HCT116 (cell line): ENCODE results near the gene DTNBP1. TPM values are rescaled to one million over a fixed set of nuclear protein-coding genes. Genes with fewer than 3 reads are reported as not detected.

ENCODE experiments used
- ATAC-seq: fragments of 200-7000 bp; cut with Tn5 transposase; 2 replicates; pipeline ENCODE4 v1.9.1; 2020; ENCODE audit warnings: mild to moderate bottlenecking, moderate library complexity
- BruUV-seq: library from RNA; stranded (reverse); fragments of 400-500 nt; replicated peaks from 2 replicates; lab custom pipeline; 2021; lab: Mats Ljungman, UMichigan
- CTCF ChIA-PET: fragments of 300-600 bp; sonication (Branson Sonifier 250); formaldehyde crosslinking; loops from one replicate; lab custom pipeline; 2021; ENCODE audit warnings: antibody characterized with exemption; lab: Charles Lee
- POLR2A ChIA-PET: fragments of 300-600, 350-600 bp; sonication (Branson Sonifier 250); formaldehyde crosslinking; loops from one replicate; lab custom pipeline; 2021; ENCODE audit warnings: antibody characterized with exemption; lab: Charles Lee
- RAD21 ChIA-PET, 2 experiments: fragments of 300-600 bp; sonication (Branson Sonifier 250); formaldehyde crosslinking; loops; one replicate each; lab custom pipeline; 2023; ENCODE audit warnings: low total read pairs in 2 of 2; ENCODE audit not compliant: uncharacterized antibody in 2 of 2, unreplicated experiment in 2 of 2, low non-redundant PET in 1 of 2; lab: Charles Lee
- DNase-seq: peaks from one replicate; pipeline ENCODE4 v3.0.0-alpha.2; 2010; ENCODE audit warnings: low read depth, low spot score
- H2AFZ ChIP-seq: fragments of 200-600 bp; shearing (Covaris generic), sonication (generic); 2 replicates; pipeline ENCODE4 v1.6.1; 2017; ENCODE audit warnings: low read depth, mixed run types, mixed read lengths, antibody characterized with exemption, low read length; ENCODE audit not compliant: poor library complexity, severe bottlenecking
- H3K27ac ChIP-seq: 2 replicates; pipeline ENCODE4 v1.5.1; 2012; ENCODE audit warnings: low read depth, low read length
- H3K27me3 ChIP-seq: fragments of 200-600 bp; sonication (generic); 2 replicates; pipeline ENCODE4 v1.6.1; 2016; ENCODE audit warnings: mixed run types, low read length, mixed read lengths; ENCODE audit not compliant: insufficient read depth
- H3K36me3 ChIP-seq, 2 experiments: fragments of 200-500 bp in 1 of 2; fragments of 200-600 bp in 1 of 2; sonication (Bioruptor generic) in 1 of 2; sonication (generic) in 1 of 2; 2 replicates each; pipeline versions ENCODE4 v1.5.1 to v1.6.1; 2014 to 2016; ENCODE audit warnings: low read length in 2 of 2, inconsistent platforms in 1 of 2, mixed read lengths in 1 of 2, mixed run types in 1 of 2; ENCODE audit not compliant: insufficient read depth in 2 of 2, control insufficient read depth in 1 of 2
- H3K4me1 ChIP-seq, 2 experiments: fragments of 200-600 bp in 1 of 2; sonication (generic) in 1 of 2; 2 replicates each; pipeline versions ENCODE4 v1.5.1 to v1.6.1; 2012 to 2017; ENCODE audit warnings: low read length in 2 of 2, inconsistent platforms in 1 of 2, mild to moderate bottlenecking in 1 of 2, mixed read lengths in 1 of 2, mixed run types in 1 of 2, moderate library complexity in 1 of 2; ENCODE audit not compliant: insufficient read depth in 2 of 2, control insufficient read depth in 1 of 2
- H3K4me2 ChIP-seq: fragments of 200-600 bp; sonication (generic); 2 replicates; pipeline ENCODE4 v1.6.1; 2017; ENCODE audit warnings: mixed run types, low read length, mixed read lengths
- H3K4me3 ChIP-seq, 2 experiments: fragments of 200-600 bp in 1 of 2; sonication (generic) in 1 of 2; replicated peaks in 1 of 2; 2 replicates each; pipeline ENCODE4 v1.5.1; 2011 to 2016; ENCODE audit warnings: low read length in 2 of 2, control low read depth in 1 of 2, low read depth in 1 of 2, mild to moderate bottlenecking in 1 of 2, mixed read lengths in 1 of 2, mixed run types in 1 of 2
- H3K79me2 ChIP-seq: fragments of 200-600 bp; sonication (generic); 2 replicates; pipeline ENCODE4 v1.6.1; 2017; ENCODE audit warnings: mild to moderate bottlenecking, mixed run types, low read length, moderate library complexity, mixed read lengths; ENCODE audit not compliant: insufficient read depth
- H3K9ac ChIP-seq: fragments of 200-600 bp; sonication (generic); 2 replicates; pipeline ENCODE4 v1.6.1; 2016; ENCODE audit warnings: low read length, mixed read lengths
- H3K9me2 ChIP-seq: fragments of 200-600 bp; sonication (generic), shearing (Covaris generic); 2 replicates; pipeline ENCODE4 v1.6.1; 2017; ENCODE audit warnings: mixed run types, mild to moderate bottlenecking, moderate library complexity; ENCODE audit not compliant: insufficient read depth
- H3K9me3 ChIP-seq, 2 experiments: fragments of 200-500 bp in 1 of 2; fragments of 200-600 bp in 1 of 2; sonication (Bioruptor generic) in 1 of 2; sonication (generic) in 1 of 2; 2 replicates each; pipeline ENCODE4 v1.6.1; 2014 to 2017; ENCODE audit warnings: low read length in 2 of 2, mixed read lengths in 2 of 2, inconsistent platforms in 1 of 2, low read depth in 1 of 2, mild to moderate bottlenecking in 1 of 2, mixed run types in 1 of 2, moderate library complexity in 1 of 2; ENCODE audit not compliant: control insufficient read depth in 1 of 2, insufficient read depth in 1 of 2
- H4K20me1 ChIP-seq: fragments of 200-600 bp; sonication (generic), shearing (Covaris generic); 2 replicates; pipeline ENCODE4 v1.6.1; 2017; ENCODE audit warnings: mixed run types, mild to moderate bottlenecking, moderate library complexity; ENCODE audit not compliant: insufficient read depth
- CBX3 ChIP-seq: IDR thresholded peaks from 2 replicates; pipeline ENCODE4 v1.6.1; 2012; ENCODE audit warnings: low read depth
- CEBPB ChIP-seq: IDR thresholded peaks from 2 replicates; pipeline ENCODE4 v1.6.1; 2012; ENCODE audit warnings: low read depth
- EGR1 ChIP-seq: IDR thresholded peaks from 2 replicates; pipeline ENCODE4 v1.6.1; 2012; ENCODE audit warnings: low read depth
- EZH2 ChIP-seq: fragments of 200-600 bp; sonication (generic); IDR thresholded peaks from 2 replicates; pipeline ENCODE4 v1.6.1; 2017; ENCODE audit warnings: antibody characterized with exemption, mixed run types
- EZH2phosphoT487 ChIP-seq: fragments of 200-600 bp; IDR thresholded peaks from 2 replicates; pipeline ENCODE4 v1.6.1; 2018; ENCODE audit warnings: antibody characterized with exemption, borderline replicate concordance
- FOSL1 ChIP-seq: IDR thresholded peaks from 2 replicates; pipeline ENCODE4 v1.6.1; 2012; ENCODE audit warnings: low read depth
- JUND ChIP-seq: IDR thresholded peaks from 2 replicates; pipeline ENCODE4 v1.6.1; 2012
- POLR2A ChIP-seq: IDR thresholded peaks from 2 replicates; pipeline ENCODE4 v1.7.0; 2011; ENCODE audit warnings: borderline replicate concordance; ENCODE audit not compliant: insufficient read depth, insufficient read length; ENCODE audit errors: extremely low read depth
- POLR2AphosphoS5 ChIP-seq: IDR thresholded peaks from 2 replicates; pipeline ENCODE4 v1.6.1; 2011; ENCODE audit warnings: mild to moderate bottlenecking, low read depth, low read length, moderate library complexity
- RAD21 ChIP-seq: IDR thresholded peaks from 2 replicates; pipeline ENCODE4 v1.6.1; 2012; ENCODE audit warnings: low read depth, mild to moderate bottlenecking
- SIN3A ChIP-seq: IDR thresholded peaks from 2 replicates; pipeline ENCODE4 v1.6.1; 2012; ENCODE audit warnings: low read depth
- SP1 ChIP-seq: IDR thresholded peaks from 2 replicates; pipeline ENCODE4 v1.6.1; 2012; ENCODE audit warnings: low read depth
- TCF7L2 ChIP-seq: IDR thresholded peaks from 2 replicates; pipeline ENCODE4 v1.7.0; 2011; ENCODE audit warnings: borderline replicate concordance, inconsistent platforms; ENCODE audit not compliant: insufficient read depth, insufficient read length; ENCODE audit errors: extremely low read depth
- YY1 ChIP-seq: IDR thresholded peaks from 2 replicates; pipeline ENCODE4 v1.6.1; 2011; ENCODE audit warnings: low read length, low read depth, moderate library complexity, mild to moderate bottlenecking; ENCODE audit not compliant: insufficient replicate concordance; ENCODE audit errors: extremely low read depth
- intact Hi-C: fragments of 100-400 bp; cut with micrococcal nuclease; formaldehyde crosslinking; loops from 2 replicates; pipeline ENCODE4 v1.10.0; 2022
- total RNA-seq: library from RNA; stranded (reverse); gene quantifications from one replicate; pipeline ENCODE4 v1.2.1, GENCODE V29; 2021; ENCODE audit not compliant: unreplicated experiment
- TF ChIP-seq, protein P1 (sequence below): IDR thresholded peaks from 2 replicates; pipeline ENCODE4 v1.6.1; 2012
- TF ChIP-seq, protein P2 (sequence below): IDR thresholded peaks from 2 replicates; pipeline ENCODE4 v1.6.1; 2011; ENCODE audit warnings: mild to moderate bottlenecking, low read length, moderate library complexity; ENCODE audit not compliant: insufficient replicate concordance; ENCODE audit errors: extremely low read depth

The DTNBP1 gene
- total RNA-seq, 1 experiment from 2014 or later: 16.7 TPM

DNA sequence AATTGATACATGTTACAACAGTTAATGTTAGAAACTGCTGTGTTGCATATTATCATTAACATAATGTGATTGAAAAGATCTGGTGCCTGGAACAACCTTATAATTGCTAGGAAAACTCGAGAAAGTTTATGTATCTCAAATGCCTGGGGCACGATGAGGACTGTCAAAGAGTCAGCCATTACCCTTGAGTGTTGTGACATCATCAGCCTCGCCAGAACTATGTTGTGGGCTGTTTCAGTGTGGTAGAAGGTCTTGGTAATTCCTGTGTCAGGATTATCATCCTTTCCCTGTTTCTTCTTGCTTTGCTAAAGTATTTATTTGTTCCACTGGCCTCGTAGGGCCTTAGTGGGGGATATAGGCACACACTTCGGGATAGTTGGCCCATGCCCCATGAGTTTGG, 185.1 kb downstream of the DTNBP1 start:
- RAD21 ChIA-PET: no interaction called here
- Histone ChIP-seq H3K27me3 (no peaks in the 10 kb centered on the region), H3K9ac (no peak overlapping the region), H3K79me2 (peaks cover 5% of the 10 kb centered on the region; the same call in 1 of the 2 replicates), H3K4me3 (no peak overlapping the region), H3K4me1 (no peaks in the 10 kb centered on the region), H3K9me3 (no peaks in the 10 kb centered on the region), H2AFZ (no peak overlapping the region), H3K4me2 (no peak overlapping the region), H3K36me3 (no peaks in the 10 kb centered on the region), H3K27ac (no peak overlapping the region), H4K20me1 (no peaks in the 10 kb centered on the region), H3K9me2 (no peaks in the 10 kb centered on the region)
- CTCF ChIA-PET: no interaction called here
- ATAC-seq (no peak), DNase-seq (no peak)
- no TSS peak for BruUV-seq
- intact Hi-C loops: no loop called here
- no peak for TF ChIP-seq TCF7L2
- no peak for TF ChIP-seq YY1
- TF ChIP-seq, protein P1, sequence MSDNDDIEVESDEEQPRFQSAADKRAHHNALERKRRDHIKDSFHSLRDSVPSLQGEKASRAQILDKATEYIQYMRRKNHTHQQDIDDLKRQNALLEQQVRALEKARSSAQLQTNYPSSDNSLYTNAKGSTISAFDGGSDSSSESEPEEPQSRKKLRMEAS: no peak
- no peak for TF ChIP-seq POLR2A
- TF ChIP-seq EZH2: no peak
- TF ChIP-seq EZH2phosphoT487: no peak
- TF ChIP-seq SP1: no peak
- TF ChIP-seq JUND: no peak
- TF ChIP-seq RAD21: no peak
- no peak for TF ChIP-seq EGR1
- TF ChIP-seq, protein P2, sequence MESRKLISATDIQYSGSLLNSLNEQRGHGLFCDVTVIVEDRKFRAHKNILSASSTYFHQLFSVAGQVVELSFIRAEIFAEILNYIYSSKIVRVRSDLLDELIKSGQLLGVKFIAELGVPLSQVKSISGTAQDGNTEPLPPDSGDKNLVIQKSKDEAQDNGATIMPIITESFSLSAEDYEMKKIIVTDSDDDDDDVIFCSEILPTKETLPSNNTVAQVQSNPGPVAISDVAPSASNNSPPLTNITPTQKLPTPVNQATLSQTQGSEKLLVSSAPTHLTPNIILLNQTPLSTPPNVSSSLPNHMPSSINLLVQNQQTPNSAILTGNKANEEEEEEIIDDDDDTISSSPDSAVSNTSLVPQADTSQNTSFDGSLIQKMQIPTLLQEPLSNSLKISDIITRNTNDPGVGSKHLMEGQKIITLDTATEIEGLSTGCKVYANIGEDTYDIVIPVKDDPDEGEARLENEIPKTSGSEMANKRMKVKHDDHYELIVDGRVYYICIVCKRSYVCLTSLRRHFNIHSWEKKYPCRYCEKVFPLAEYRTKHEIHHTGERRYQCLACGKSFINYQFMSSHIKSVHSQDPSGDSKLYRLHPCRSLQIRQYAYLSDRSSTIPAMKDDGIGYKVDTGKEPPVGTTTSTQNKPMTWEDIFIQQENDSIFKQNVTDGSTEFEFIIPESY: no peak
- no peak for TF ChIP-seq CEBPB
- no peak for TF ChIP-seq FOSL1
- TF ChIP-seq SIN3A: no peak
- no peak for TF ChIP-seq CBX3
- TF ChIP-seq POLR2AphosphoS5: no peak
- POLR2A ChIA-PET: no interaction called here
